Esophagus squamous epithelium (tissue), 5 donors: ENCODE measurements around the gene FJX1. TPM values are rescaled to one million over a fixed set of nuclear protein-coding genes. Genes with fewer than 3 reads are reported as not detected.

ENCODE experiments used
- DNase-seq: peaks from one replicate; lab custom pipeline; 2025; lab: John Stamatoyannopoulos, UW
- H3K27ac ChIP-seq, 4 donors: fragments of 200-600 bp; sonication (generic); one replicate each; pipeline ENCODE4 v1.5.1; 2016 to 2019; ENCODE audit warnings: mild to moderate bottlenecking in 1 of 4
- H3K27me3 ChIP-seq, 4 donors: fragments of 200-600 bp; sonication (generic); 1 replicate in 3 of 4; 2 replicates in 1 of 4; pipeline versions ENCODE4 v1.5.1 to v1.6.0; 2017 to 2021; ENCODE audit warnings: antibody characterized with exemption in 1 of 4
- H3K36me3 ChIP-seq, 3 donors: fragments of 200-600 bp; sonication (generic); one replicate each; pipeline ENCODE4 v1.5.1; 2016 to 2019
- H3K4me1 ChIP-seq, 3 donors: fragments of 200-600 bp; sonication (generic); one replicate each; pipeline ENCODE4 v1.5.1; 2017 to 2019
- H3K4me3 ChIP-seq, 4 donors: fragments of 200-600 bp; sonication (generic); 1 replicate in 3 of 4; 2 replicates in 1 of 4; pipeline ENCODE4 v1.5.1; 2016 to 2019; ENCODE audit warnings: mild to moderate bottlenecking in 2 of 4, moderate library complexity in 1 of 4
- H3K9me3 ChIP-seq, 3 donors: fragments of 200-600 bp; sonication (generic); one replicate each; pipeline ENCODE4 v1.5.1; 2016 to 2019
- CTCF ChIP-seq, 6 experiments: fragments of 450-650 bp in 4 of 6; fragments of 200-600 bp in 2 of 6; sonication (generic) in 2 of 6; IDR thresholded peaks; one replicate each; pipeline ENCODE4 v1.5.1; 2016 to 2019; ENCODE audit warnings: antibody characterized with exemption in 6 of 6, mild to moderate bottlenecking in 4 of 6, moderate library complexity in 4 of 6
- POLR2A ChIP-seq, 4 donors: fragments of 450-650 bp; IDR thresholded peaks; one replicate each; pipeline ENCODE4 v1.6.1; 2017; ENCODE audit warnings: antibody characterized with exemption in 4 of 4, mild to moderate bottlenecking in 4 of 4, moderate library complexity in 3 of 4
- WGBS, 2 donors: methylation state at CpG; one replicate each; pipeline ENCODE4 v1.1.5; 2018; 5-methylcytosine and 5-hydroxymethylcytosine counted together
- intact Hi-C: fragments of 100-400 bp; cut with DNase I; formaldehyde crosslinking; loops from one replicate; pipeline ENCODE4 v1.15.0; 2022
- total RNA-seq, 4 donors: library from RNA; depleted of rRNA; stranded (reverse); fragments of >200 nt; gene quantifications; one replicate each; pipeline ENCODE4 v1.1.0, GENCODE V29; 2016
- donor health status: DM: yes; HTN: yes; CAD: no.

Gene FJX1
- total RNA-seq, 4 donors from 2014 or later, result 8.8 to 12.4 (median 11.1) TPM

DNA sequence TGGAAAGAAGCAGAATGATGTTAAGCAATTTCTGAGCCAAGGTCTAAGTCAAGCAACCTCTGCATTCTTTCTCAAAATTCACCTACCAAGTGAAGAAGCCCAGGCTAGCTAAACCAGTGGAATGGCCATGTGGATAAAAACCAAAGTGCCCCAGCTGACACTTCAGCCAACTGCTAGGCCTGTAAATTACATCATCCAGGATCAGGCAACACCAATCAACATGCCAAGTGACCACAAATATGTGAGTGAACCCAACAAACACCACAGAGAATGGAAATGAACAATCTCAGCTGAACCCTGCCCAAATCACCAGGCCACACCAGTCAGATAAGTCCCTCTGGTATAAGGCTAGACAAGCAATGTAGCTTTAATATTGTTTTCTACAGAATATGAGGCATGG lies 25.1 kb upstream of the FJX1 start:
- no peak overlapping the region for H3K27ac ChIP-seq
- no peaks in the 10 kb centered on the region for H3K4me1 ChIP-seq
- TF ChIP-seq POLR2A (IDR thresholded peaks at IDR 0.05), result no peak
- TF ChIP-seq CTCF (IDR thresholded peaks at IDR 0.05), result no peak
- peaks cover 0 to 14% (median 0%) of the 10 kb centered on the region in 4 donors for H3K27me3 ChIP-seq
- H3K4me3 ChIP-seq, result no peak overlapping the region
- intact Hi-C loops, result no loop called here
- no peaks in the 10 kb centered on the region for H3K36me3 ChIP-seq
- H3K9me3 ChIP-seq, result no peaks in the 10 kb centered on the region
- DNase-seq, result no peak

- Histone ChIP-seq H3K9me3 (no peaks in the 10 kb centered on the region), H3K4me1 (no peaks in the 10 kb centered on the region), H3K4me3 (no peak overlapping the region), H3K36me3 (no peaks in the 10 kb centered on the region), H3K27me3 (peaks cover 0 to 7% (median 0%) of the 10 kb centered on the region in 4 donors), H3K27ac (no peak overlapping the region)
- intact Hi-C loops, result no loop called here
- TF ChIP-seq POLR2A (IDR thresholded peaks at IDR 0.05) (no peak), CTCF (IDR thresholded peaks at IDR 0.05) (no peak)
- 50 to 67% methylated on average over 2 of the region's 2 CpGs for WGBS, 2 donors
- DNase-seq, result no peak
Measured at GRCh38 chr11:35594680-35595079, 23.6 kb upstream of the FJX1 start.

DNA sequence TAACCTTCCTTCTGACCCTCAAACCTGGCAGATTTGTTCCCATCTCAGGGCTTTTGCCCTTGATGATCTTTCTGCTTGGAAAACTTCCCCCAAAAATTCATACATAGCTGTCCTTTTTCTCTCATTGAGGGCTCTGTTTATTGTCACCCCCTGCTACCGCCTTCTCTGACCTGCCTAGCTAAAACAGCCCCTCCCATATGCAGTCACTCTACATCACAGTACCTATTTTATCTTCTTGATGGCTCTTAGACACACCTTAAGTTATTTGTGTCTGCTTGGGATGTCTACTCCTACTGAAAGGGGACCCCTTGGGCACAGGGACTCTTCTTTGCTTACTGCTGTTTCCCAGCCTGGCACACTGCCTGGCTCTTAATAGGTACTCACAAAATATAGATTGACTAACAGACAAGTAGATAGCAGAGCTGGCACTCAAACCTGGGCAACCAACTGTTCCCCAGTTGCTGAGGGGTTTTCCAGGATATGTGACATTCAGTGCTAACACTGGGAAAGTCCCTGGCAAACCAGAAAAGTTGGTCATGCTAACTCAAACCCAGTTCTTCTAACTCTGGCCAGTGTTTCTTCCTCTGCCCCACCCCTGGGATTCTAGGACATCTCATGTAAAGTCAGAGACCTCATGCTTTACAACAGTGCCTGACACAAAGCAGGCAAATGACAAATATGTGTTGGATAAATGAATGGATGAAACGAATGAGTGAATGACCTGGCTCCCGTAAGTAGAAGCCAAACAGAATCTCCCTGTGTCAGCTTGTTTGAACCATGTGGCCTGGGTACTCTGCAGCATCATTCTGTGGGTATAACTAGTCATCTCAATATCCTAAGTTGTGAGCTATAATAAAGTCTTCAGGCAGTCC lies 19.8 kb upstream of the FJX1 start:
- Histone ChIP-seq H3K27ac (no peak overlapping the region), H3K4me3 (no peak overlapping the region), H3K27me3 (no peaks in the 10 kb centered on the region), H3K9me3 (no peaks in the 10 kb centered on the region), H3K36me3 (no peaks in the 10 kb centered on the region), H3K4me1 (peaks cover 0 to 5% (median 0%) of the 10 kb centered on the region in 3 donors)
- intact Hi-C loops, result no loop called here
- DNase-seq, result no peak
- 29 to 39% methylated on average over 3 of the region's 3 CpGs for WGBS, 2 donors
- TF ChIP-seq POLR2A (IDR thresholded peaks at IDR 0.05) (no peak), CTCF (IDR thresholded peaks at IDR 0.05) (no peak)

DNA sequence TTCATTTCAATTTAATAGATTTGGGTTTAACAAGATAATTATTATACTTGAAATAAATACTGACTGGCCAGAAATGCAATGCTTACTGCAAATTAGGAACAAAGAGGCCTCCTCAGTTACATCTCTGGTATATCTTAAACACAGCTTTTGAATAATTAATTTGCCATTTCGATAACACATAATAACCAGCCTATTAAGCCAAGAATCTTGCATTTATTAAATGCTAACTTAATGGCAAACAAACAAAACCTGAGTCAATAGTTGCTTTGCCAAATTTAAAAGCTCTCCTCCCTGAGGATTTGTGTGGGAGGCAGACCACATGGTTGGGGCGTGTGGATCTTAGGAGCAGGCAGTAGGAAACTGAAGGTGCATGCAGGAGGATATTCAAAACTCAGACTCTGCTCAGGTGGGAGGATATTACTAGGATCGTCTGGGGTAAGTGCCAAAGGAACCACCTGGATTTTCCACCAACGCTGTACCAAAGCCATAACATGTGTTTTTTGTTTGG lies 17.9 kb upstream of the FJX1 start:
- no peaks in the 10 kb centered on the region for H3K36me3 ChIP-seq
- no peak for DNase-seq
- no peak overlapping the region for H3K27ac ChIP-seq
- no peaks in the 10 kb centered on the region for H3K9me3 ChIP-seq
- 21 to 37% methylated on average over 4 of the region's 4 CpGs for WGBS, 2 donors
- TF ChIP-seq POLR2A (IDR thresholded peaks at IDR 0.05) (no peak), CTCF (IDR thresholded peaks at IDR 0.05) (no peak)
- H3K27me3 ChIP-seq, result peaks cover 0 to 4% (median 0%) of the 10 kb centered on the region in 4 donors
- no peak overlapping the region for H3K4me3 ChIP-seq
- intact Hi-C loops, result no loop called here
- H3K4me1 ChIP-seq, result peaks cover 0 to 5% (median 0%) of the 10 kb centered on the region in 3 donors

- no peak for DNase-seq
Measured at GRCh38 chr11:35602160-35602793, 16.0 kb upstream of the FJX1 start.

More at GRCh38 chr11:35602160-35602793, 16.0 kb upstream of the FJX1 start:
- Histone ChIP-seq H3K27ac (no peak overlapping the region), H3K27me3 (peaks cover 0 to 8% (median 0%) of the 10 kb centered on the region in 4 donors), H3K4me1 (peaks cover 0 to 11% (median 0%) of the 10 kb centered on the region in 3 donors), H3K9me3 (no peaks in the 10 kb centered on the region), H3K4me3 (no peak overlapping the region), H3K36me3 (no peaks in the 10 kb centered on the region)
- intact Hi-C loops, result no loop called here
- WGBS, 2 donors, result 56 to 61% methylated on average over 5 of the region's 5 CpGs
- TF ChIP-seq POLR2A (IDR thresholded peaks at IDR 0.05), result no peak
- TF ChIP-seq CTCF (IDR thresholded peaks at IDR 0.05), result no peak
